ENCODE results near the gene PRKCE.
"Not testable (repeated sequence)": the region's sequence is repeated elsewhere in the genome, so short reads cannot be mapped to it uniquely, and the experiment has no call there.

The PRKCE gene

GRCh38 chr2:45707006-45707405 lies 55.5 kb downstream of the PRKCE start:
- peaks cover 3% of the 10 kb centered on the region for H3K36me3 Mint-ChIP-seq
- H3K4me3 Mint-ChIP-seq, result no peak overlapping the region
- no peaks in the 10 kb centered on the region for H3K27me3 Mint-ChIP-seq
- peaks cover 10% of the 10 kb centered on the region for H3K9me3 Mint-ChIP-seq
- no peak for DNase-seq
- CTCF ChIA-PET, result no interaction called here
- no peaks in the 10 kb centered on the region for H3K4me1 Mint-ChIP-seq
- no peak overlapping the region for H3K27ac Mint-ChIP-seq

DNA sequence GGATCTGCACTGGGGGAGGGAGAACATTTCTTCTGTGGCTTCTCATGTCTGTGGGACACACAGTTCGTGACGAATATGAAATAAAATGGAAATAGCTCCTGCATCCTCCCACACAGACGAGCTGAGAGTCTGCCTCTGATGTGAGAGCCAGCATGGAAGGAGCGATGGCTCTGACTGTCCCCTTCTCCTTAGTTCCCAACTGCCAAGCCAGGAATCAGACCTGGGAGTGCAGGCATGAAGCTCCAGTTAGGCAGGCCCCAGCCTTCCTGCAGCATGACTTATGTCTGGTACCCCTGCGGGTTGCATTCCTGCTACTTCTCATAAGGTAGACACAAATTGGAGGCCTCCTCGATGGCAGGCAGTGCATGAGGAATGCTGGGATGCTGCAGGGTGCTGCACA lies 56.2 kb downstream of the PRKCE start:
- no peak for DNase-seq
- Mint-ChIP-seq H3K4me1 (no peaks in the 10 kb centered on the region), H3K27ac (no peak overlapping the region), H3K9me3 (peaks cover 10% of the 10 kb centered on the region), H3K27me3 (no peaks in the 10 kb centered on the region), H3K4me3 (no peak overlapping the region), H3K36me3 (peaks cover 3% of the 10 kb centered on the region)
- CTCF ChIA-PET, result interaction anchor here (0.7 kb wide), 1 partner anchor 22 kb away, joined by 3 read pairs; no protein-coding TSS in a partner anchor

GRCh38 chr2:45708501-45708900 lies 57.0 kb downstream of the PRKCE start:
- Mint-ChIP-seq H3K4me1 (no peaks in the 10 kb centered on the region), H3K27me3 (no peaks in the 10 kb centered on the region), H3K4me3 (no peak overlapping the region), H3K36me3 (peaks cover 3% of the 10 kb centered on the region), H3K27ac (no peak overlapping the region), H3K9me3 (peaks cover 10% of the 10 kb centered on the region)
- no peak for DNase-seq
- CTCF ChIA-PET, result no interaction called here

DNA sequence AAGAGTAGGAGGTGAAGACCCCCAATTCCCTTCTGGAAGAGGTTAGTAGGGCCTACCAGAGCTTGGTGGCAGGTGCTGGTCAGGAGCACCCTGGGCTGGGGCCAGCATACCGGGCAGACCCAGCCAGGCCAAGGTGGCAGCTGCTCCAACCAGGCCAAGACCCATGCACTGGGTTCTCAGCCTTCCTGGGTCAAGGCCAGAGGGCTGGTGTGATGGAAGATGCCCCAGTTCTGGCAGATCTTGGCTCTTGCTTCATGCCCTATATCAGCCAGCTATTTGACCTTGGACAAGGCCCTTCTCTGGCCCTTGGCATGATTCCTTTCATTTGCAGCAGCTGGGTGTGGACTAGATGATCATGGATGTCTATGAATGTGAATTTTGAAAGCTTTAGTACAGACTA lies 57.7 kb downstream of the PRKCE start:
- peaks cover 10% of the 10 kb centered on the region for H3K9me3 Mint-ChIP-seq
- CTCF ChIA-PET, result no interaction called here
- H3K4me1 Mint-ChIP-seq, result no peaks in the 10 kb centered on the region
- H3K4me3 Mint-ChIP-seq, result no peak overlapping the region
- no peaks in the 10 kb centered on the region for H3K27me3 Mint-ChIP-seq
- H3K36me3 Mint-ChIP-seq, result peaks cover 3% of the 10 kb centered on the region
- H3K27ac Mint-ChIP-seq, result no peak overlapping the region
- DNase-seq, result no peak

- Mint-ChIP-seq H3K27me3 (no peaks in the 10 kb centered on the region), H3K9me3 (peaks cover 10% of the 10 kb centered on the region), H3K4me3 (no peak overlapping the region), H3K36me3 (peaks cover 3% of the 10 kb centered on the region), H3K4me1 (no peaks in the 10 kb centered on the region), H3K27ac (no peak overlapping the region)
- no peak for DNase-seq
- CTCF ChIA-PET, result no interaction called here
These were observed 59.0 kb downstream of the PRKCE start for GRCh38 chr2:45710468-45710867.

GRCh38 chr2:45711224-45711623 lies 59.7 kb downstream of the PRKCE start:
- Mint-ChIP-seq H3K36me3 (peaks cover 3% of the 10 kb centered on the region), H3K27me3 (no peaks in the 10 kb centered on the region), H3K4me1 (no peaks in the 10 kb centered on the region), H3K9me3 (peaks cover 10% of the 10 kb centered on the region), H3K27ac (no peak overlapping the region), H3K4me3 (no peak overlapping the region)
- CTCF ChIA-PET, result no interaction called here
- DNase-seq, result no peak

- H3K27ac Mint-ChIP-seq, result no peak overlapping the region
- H3K36me3 Mint-ChIP-seq, result no peaks in the 10 kb centered on the region
- DNase-seq, result no peak
- H3K27me3 Mint-ChIP-seq, result peaks cover 4% of the 10 kb centered on the region
- no peaks in the 10 kb centered on the region for H3K4me1 Mint-ChIP-seq
- H3K4me3 Mint-ChIP-seq, result no peak overlapping the region
- H3K9me3 Mint-ChIP-seq, result peaks cover 10% of the 10 kb centered on the region
- CTCF ChIA-PET, result no interaction called here
These were observed 61.1 kb downstream of the PRKCE start for GRCh38 chr2:45712570-45712969.

DNA sequence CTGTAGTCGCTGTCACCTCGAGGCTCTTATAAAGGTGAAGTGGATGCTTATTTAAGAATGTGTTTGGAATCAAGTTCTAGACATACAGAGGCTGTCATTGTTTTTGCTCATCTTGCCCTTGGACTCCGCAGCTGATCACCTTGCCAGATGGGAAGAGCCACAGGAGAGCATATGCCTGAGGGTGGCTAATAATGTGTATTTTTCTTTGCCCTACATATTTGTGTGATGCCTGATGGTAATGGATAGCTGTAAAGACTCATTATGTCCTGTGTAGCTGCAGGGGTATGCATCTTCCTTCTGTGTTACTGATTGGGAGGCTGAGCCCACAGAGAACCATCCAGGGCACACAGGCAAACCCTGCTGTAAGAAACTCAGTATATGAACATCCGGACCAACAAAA lies 61.7 kb downstream of the PRKCE start:
- no peaks in the 10 kb centered on the region for H3K36me3 Mint-ChIP-seq
- CTCF ChIA-PET, result no interaction called here

DNA sequence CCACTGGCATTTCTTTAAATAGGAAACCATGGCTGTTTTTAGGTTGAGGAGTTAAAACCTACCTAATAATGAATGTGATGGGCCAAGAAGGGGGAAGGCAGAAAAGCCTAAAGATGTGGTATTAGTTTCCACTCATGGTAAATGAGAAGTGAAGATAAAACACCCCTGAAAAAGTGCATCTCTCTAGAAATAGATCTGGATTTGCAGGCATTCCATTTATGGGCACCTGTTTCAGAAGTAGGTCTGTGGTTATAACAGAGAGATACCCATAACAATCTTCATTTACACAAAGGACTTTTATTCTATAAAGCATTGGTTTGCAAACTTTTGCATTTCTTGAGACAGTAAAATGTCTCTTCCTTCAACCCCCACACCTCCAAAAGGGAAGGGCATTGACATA lies 62.1 kb downstream of the PRKCE start:
- Mint-ChIP-seq H3K4me1 (no peaks in the 10 kb centered on the region), H3K27me3 (peaks cover 4% of the 10 kb centered on the region), H3K9me3 (peaks cover 3% of the 10 kb centered on the region), H3K36me3 (no peaks in the 10 kb centered on the region), H3K27ac (no peak overlapping the region), H3K4me3 (no peak overlapping the region)
- DNase-seq, result no peak
- CTCF ChIA-PET, result no interaction called here

More for the DNA sequence above, 61.7 kb downstream of the PRKCE start:
- no peak overlapping the region for H3K4me3 Mint-ChIP-seq
- H3K4me1 Mint-ChIP-seq, result no peaks in the 10 kb centered on the region
- H3K27me3 Mint-ChIP-seq, result peaks cover 4% of the 10 kb centered on the region
- no peak for DNase-seq
- H3K27ac Mint-ChIP-seq, result no peak overlapping the region
- peaks cover 5% of the 10 kb centered on the region for H3K9me3 Mint-ChIP-seq

DNA sequence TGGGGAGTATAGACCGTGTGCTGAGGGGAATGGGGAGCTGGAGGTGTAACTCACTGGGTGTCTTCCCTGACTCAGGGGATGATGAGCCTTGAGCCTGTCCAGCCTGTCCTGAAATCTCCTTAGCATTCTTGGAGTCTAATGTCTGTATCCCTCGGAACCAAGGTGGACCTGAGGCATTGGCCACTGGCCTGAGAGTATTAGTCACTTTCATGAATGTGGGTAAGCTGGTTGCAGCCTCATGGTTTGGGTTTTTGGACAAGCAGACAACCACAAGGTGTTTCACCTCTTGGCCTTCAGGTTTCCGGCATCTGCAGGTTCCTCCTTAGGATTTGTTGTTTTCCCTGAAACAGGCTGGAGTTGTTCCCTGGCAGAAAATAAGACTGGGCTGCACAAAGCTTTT lies 63.2 kb downstream of the PRKCE start:
- DNase-seq, result no peak
- CTCF ChIA-PET, result no interaction called here
- Mint-ChIP-seq H3K4me3 (no peak overlapping the region), H3K9me3 (no peaks in the 10 kb centered on the region), H3K27ac (no peak overlapping the region), H3K4me1 (no peaks in the 10 kb centered on the region), H3K36me3 (no peaks in the 10 kb centered on the region), H3K27me3 (peaks cover 4% of the 10 kb centered on the region)

DNA sequence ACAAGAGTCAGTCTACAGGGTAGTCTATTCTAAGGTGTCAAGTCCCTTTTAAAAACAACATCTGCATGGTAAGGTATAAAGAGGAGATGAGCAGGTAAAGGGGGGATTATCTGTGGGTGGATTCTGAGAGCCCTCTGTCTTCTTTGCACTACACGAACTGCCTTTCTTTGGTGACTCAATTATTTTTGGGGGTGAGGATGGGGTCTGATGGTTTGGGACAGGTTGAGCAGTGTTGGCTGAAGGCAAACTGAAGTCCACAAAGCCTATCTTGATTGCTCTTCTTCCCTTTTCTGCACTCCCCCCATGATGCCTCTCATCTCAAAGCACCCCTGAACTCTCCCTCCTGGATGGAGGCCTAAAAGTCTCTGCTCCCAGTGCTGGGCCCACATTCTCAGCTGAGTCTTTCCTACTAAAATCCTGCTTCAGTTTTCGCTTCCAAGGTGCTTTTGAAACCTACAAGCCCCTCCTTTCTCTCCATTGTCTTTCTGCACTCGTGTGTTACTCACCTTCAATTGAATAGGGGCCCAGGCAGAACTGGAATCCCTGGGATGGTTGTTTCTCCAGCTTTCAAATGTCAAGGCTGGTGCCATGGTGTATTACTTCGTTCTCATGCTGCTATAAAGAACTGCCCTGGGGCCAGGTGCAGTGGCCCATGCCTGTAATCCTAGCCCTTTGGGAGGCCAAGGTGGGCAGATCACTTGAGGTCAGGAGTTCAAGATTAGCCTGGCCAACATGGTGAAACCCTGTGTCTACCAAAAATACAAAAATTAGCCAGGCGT lies 64.3 kb downstream of the PRKCE start:
- no peak overlapping the region for H3K4me3 Mint-ChIP-seq
- H3K4me1 Mint-ChIP-seq, result no peaks in the 10 kb centered on the region
- H3K27me3 Mint-ChIP-seq, result peaks cover 4% of the 10 kb centered on the region
- H3K9me3 Mint-ChIP-seq, result no peaks in the 10 kb centered on the region
- no peak for DNase-seq
- H3K27ac Mint-ChIP-seq, result no peak overlapping the region
- no peaks in the 10 kb centered on the region for H3K36me3 Mint-ChIP-seq
- CTCF ChIA-PET, result no interaction called here

GRCh38 chr2:45716432-45716831 lies 65.0 kb downstream of the PRKCE start:
- H3K36me3 Mint-ChIP-seq, H3K4me3 Mint-ChIP-seq, H3K27me3 Mint-ChIP-seq, H3K27ac Mint-ChIP-seq, CTCF ChIA-PET, H3K9me3 Mint-ChIP-seq, DNase-seq, H3K4me1 Mint-ChIP-seq: not testable (repeated sequence)

- H3K9me3 Mint-ChIP-seq, result no peaks in the 10 kb centered on the region
- H3K4me1 Mint-ChIP-seq, result no peaks in the 10 kb centered on the region
- peaks cover 4% of the 10 kb centered on the region for H3K27me3 Mint-ChIP-seq
- H3K36me3 Mint-ChIP-seq, result no peaks in the 10 kb centered on the region
- no peak overlapping the region for H3K4me3 Mint-ChIP-seq
- H3K27ac Mint-ChIP-seq, result no peak overlapping the region
- CTCF ChIA-PET, result no interaction called here
- no peak for DNase-seq
These were observed 65.4 kb downstream of the PRKCE start for GRCh38 chr2:45716915-45717314.

- no peak for DNase-seq
- H3K36me3 Mint-ChIP-seq, result no peaks in the 10 kb centered on the region
- H3K4me1 Mint-ChIP-seq, result peaks cover 6% of the 10 kb centered on the region
- CTCF ChIA-PET, result no interaction called here
- peaks cover 4% of the 10 kb centered on the region for H3K27me3 Mint-ChIP-seq
- H3K4me3 Mint-ChIP-seq, result no peak overlapping the region
- H3K27ac Mint-ChIP-seq, result no peak overlapping the region
- H3K9me3 Mint-ChIP-seq, result no peaks in the 10 kb centered on the region
These were observed 68.7 kb downstream of the PRKCE start for GRCh38 chr2:45720210-45720609.

GRCh38 chr2:45721150-45721549 lies 69.7 kb downstream of the PRKCE start:
- Mint-ChIP-seq H3K9me3 (no peaks in the 10 kb centered on the region), H3K4me3 (no peak overlapping the region), H3K27me3 (peaks cover 4% of the 10 kb centered on the region), H3K27ac (no peak overlapping the region), H3K36me3 (no peaks in the 10 kb centered on the region), H3K4me1 (peaks cover 6% of the 10 kb centered on the region)
- CTCF ChIA-PET, result no interaction called here
- no peak for DNase-seq

DNA sequence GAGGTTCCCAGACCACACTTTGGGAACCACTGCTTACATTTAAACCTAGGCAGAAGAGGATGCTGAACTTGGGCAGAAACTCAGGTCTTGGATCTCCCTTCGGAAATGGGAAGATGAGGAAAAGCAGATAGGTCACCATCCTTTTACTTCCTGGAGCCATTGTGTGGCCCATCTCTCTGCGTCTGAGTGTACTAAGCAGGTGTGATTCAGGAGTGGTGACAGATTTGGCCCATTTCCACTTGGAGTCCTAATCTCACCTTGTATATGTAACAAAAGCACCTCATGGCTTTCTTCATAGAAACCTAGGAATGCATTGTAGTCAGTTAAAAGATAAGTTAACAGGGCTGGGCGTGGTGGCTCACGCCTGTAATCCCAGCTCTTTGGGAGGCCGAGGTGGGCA lies 71.0 kb downstream of the PRKCE start:
- H3K9me3 Mint-ChIP-seq, result no peaks in the 10 kb centered on the region
- CTCF ChIA-PET, result no interaction called here
- no peaks in the 10 kb centered on the region for H3K36me3 Mint-ChIP-seq
- H3K4me3 Mint-ChIP-seq, result no peak overlapping the region
- no peaks in the 10 kb centered on the region for H3K27me3 Mint-ChIP-seq
- peaks cover 6% of the 10 kb centered on the region for H3K4me1 Mint-ChIP-seq
- DNase-seq, result no peak
- H3K27ac Mint-ChIP-seq, result no peak overlapping the region
